ENCODE results near the gene POLH.
"Not testable (repeated sequence)": the region's sequence is repeated elsewhere in the genome, so short reads cannot be mapped to it uniquely, and the experiment has no call there.

Gene POLH

GRCh38 chr6:43575772-43576551 is at the start of gene POLH, which contains the start of gene XPO5:
Gene POLH (plus strand): TSS chr6:43576185. CDS start chr6:43582320, 6,135 bp downstream.
Gene XPO5 (minus strand): TSS chr6:43576038. CDS start chr6:43575864, 174 bp downstream.
- FAIRE-seq = peak; percentile 87
- peak; percentile 96 for DNase-seq (ENCODE audit: insufficient read length, low spot score)

GRCh38 chr6:43532201-43532600 is 43.8 kb upstream of the POLH start:
- FAIRE-seq = no peak
- DNase-seq (ENCODE audit: insufficient read length, low spot score) = no peak

GRCh38 chr6:43538986-43539385 is 37.0 kb upstream of the POLH start:
- DNase-seq (ENCODE audit: insufficient read length, low spot score); FAIRE-seq: not testable (repeated sequence)

- DNase-seq (ENCODE audit: insufficient read length, low spot score); FAIRE-seq: not testable (repeated sequence)
Observed at GRCh38 chr6:43539409-43539808, 36.6 kb upstream of the POLH start.

GRCh38 chr6:43540507-43540906 is 35.5 kb upstream of the POLH start:
- no peak for FAIRE-seq
- no peak for DNase-seq (ENCODE audit: insufficient read length, low spot score)

- FAIRE-seq = peak; percentile 45
Observed at GRCh38 chr6:43541774-43542471, 34.1 kb upstream of the POLH start.

GRCh38 chr6:43544461-43544860 is 31.5 kb upstream of the POLH start:
- DNase-seq (ENCODE audit: insufficient read length, low spot score) (no peak), FAIRE-seq (no peak)

More at GRCh38 chr6:43541774-43542471, 34.1 kb upstream of the POLH start:
- DNase-seq (ENCODE audit: insufficient read length, low spot score) = no peak

GRCh38 chr6:43547222-43547621 is 28.8 kb upstream of the POLH start:
- FAIRE-seq = no peak
- DNase-seq (ENCODE audit: insufficient read length, low spot score) = no peak

GRCh38 chr6:43557620-43558019 is 18.4 kb upstream of the POLH start:
- not testable (repeated sequence) for DNase-seq (ENCODE audit: insufficient read length, low spot score); FAIRE-seq

- no peak for FAIRE-seq
Observed at GRCh38 chr6:43559328-43559727, 16.7 kb upstream of the POLH start.

GRCh38 chr6:43570876-43571441 is 5.0 kb upstream of the POLH start:
- DNase-seq (ENCODE audit: insufficient read length, low spot score) (no peak), FAIRE-seq (no peak)

More at GRCh38 chr6:43559328-43559727, 16.7 kb upstream of the POLH start:
- no peak for DNase-seq (ENCODE audit: insufficient read length, low spot score)

GRCh38 chr6:43572015-43572414 is 4.0 kb upstream of the POLH start:
- DNase-seq (ENCODE audit: insufficient read length, low spot score) = no peak
- FAIRE-seq = no peak

GRCh38 chr6:43575105-43575771 is 747 bp upstream of the POLH start:
- DNase-seq (ENCODE audit: insufficient read length, low spot score) (peak; percentile 19), FAIRE-seq (peak; percentile 76)

GRCh38 chr6:43578748-43579147 is 2.8 kb downstream of the POLH start:
- no peak for DNase-seq (ENCODE audit: insufficient read length, low spot score)

GRCh38 chr6:43579171-43579570 is 3.2 kb downstream of the POLH start:
- DNase-seq (ENCODE audit: insufficient read length, low spot score) = no peak
- FAIRE-seq = no peak

More at GRCh38 chr6:43578748-43579147, 2.8 kb downstream of the POLH start:
- no peak for FAIRE-seq

GRCh38 chr6:43582911-43583310 is 6.9 kb downstream of the POLH start:
- DNase-seq (ENCODE audit: insufficient read length, low spot score) = no peak
- no peak for FAIRE-seq

GRCh38 chr6:43584892-43585570 is 9.0 kb downstream of the POLH start:
- FAIRE-seq = no peak
- no peak for DNase-seq (ENCODE audit: insufficient read length, low spot score)

- no peak for FAIRE-seq
Observed at GRCh38 chr6:43588194-43588593, 12.2 kb downstream of the POLH start.

GRCh38 chr6:43589564-43589963 is 13.6 kb downstream of the POLH start:
- not testable (repeated sequence) for FAIRE-seq; DNase-seq (ENCODE audit: insufficient read length, low spot score)

More at GRCh38 chr6:43588194-43588593, 12.2 kb downstream of the POLH start:
- DNase-seq (ENCODE audit: insufficient read length, low spot score) = no peak

GRCh38 chr6:43593938-43594337 is 18.0 kb downstream of the POLH start:
- no peak for FAIRE-seq
- DNase-seq (ENCODE audit: insufficient read length, low spot score) = no peak
